Pancreas (tissue), 10 donors: ENCODE measurements around the gene SLC2A6. TPM values are rescaled to one million over a fixed set of nuclear protein-coding genes. Genes with fewer than 3 reads are reported as not detected.

ENCODE experiments used
- ATAC-seq, 4 donors: fragments of 200-7000 bp; cut with Tn5 transposase; one replicate each; pipeline versions ENCODE4 v1.8.0 to v1.9.1; 2020; ENCODE audit warnings: mild to moderate bottlenecking in 4 of 4, moderate library complexity in 4 of 4
- DNase-seq, 6 donors: peaks; one replicate each; pipeline ENCODE4 v3.0.0-alpha.2; 2020
- FAIRE-seq: peaks from 2 replicates; lab custom pipeline; 2012; peaks lifted over from hg19 to GRCh38; lab: Jason Lieb, UNC
- H3K27ac ChIP-seq, 4 donors: fragments of 200-600 bp; sonication (generic); 1 replicate in 3 of 4; 2 replicates in 1 of 4; pipeline versions ENCODE4 v1.5.0 to v1.8.0; 2020
- H3K27me3 ChIP-seq, 4 donors: fragments of 200-600 bp; one replicate each; pipeline ENCODE4 v1.8.0; 2021
- H3K36me3 ChIP-seq, 3 donors: fragments of 200-600 bp; sonication (generic) in 1 of 3; one replicate each; pipeline versions ENCODE4 v1.5.0 to v1.8.0; 2020 to 2021
- H3K4me1 ChIP-seq, 3 donors: fragments of 200-600 bp; one replicate each; pipeline ENCODE4 v1.8.0; 2021
- H3K4me3 ChIP-seq, 4 donors: fragments of 200-600 bp; sonication (generic) in 2 of 4; one replicate each; pipeline versions ENCODE4 v1.5.0 to v1.8.0; 2020 to 2021
- H3K9me3 ChIP-seq, 4 donors: fragments of 200-600 bp; one replicate each; pipeline ENCODE4 v1.8.0; 2021
- WGBS, 2 donors: extraction: QIAGEN DNeasy Blood & Tissue Kit; methylation state at CpG; one replicate each; pipeline ENCODE4 v1.1.7; 2013; 5-methylcytosine and 5-hydroxymethylcytosine counted together
- intact Hi-C, 3 donors: fragments of 100-400 bp; cut with DNase I; formaldehyde crosslinking; loops; one replicate each; pipeline versions ENCODE4 v1.11.1 to v1.14.2; 2022
- polyA plus RNA-seq, 2 donors: library from polyadenylated mRNA; stranded (reverse); fragments of 200-250 nt; gene quantifications; one replicate each; pipeline ENCODE4 v1.2.3, GENCODE V29; 2013
- total RNA-seq, 6 donors: library from RNA; stranded (reverse); fragmentation: NEBNext Ultra II Directional in 4 of 6; extraction: Animal tissue kit (Norgen Biotek cat#: 25700) in 4 of 6; gene quantifications; one replicate each; pipeline versions ENCODE4 v1.2.1 to v1.2.4, GENCODE V29; 2021 to 2023
- TF ChIP-seq, protein P1 (sequence below), 4 donors: fragments of 200-600 bp; sonication (generic) in 3 of 4; IDR thresholded peaks; one replicate each; pipeline versions ENCODE4 v1.5.0 to v1.8.0; 2021; ENCODE audit warnings: antibody characterized with exemption in 4 of 4
- donor health status: healthy with polysubstance abuse.
- donor health status: DM: no; HTN: no; CAD: no; lungs with moderate emphysema.
- donor health status: DM: no; HTN: no; CAD: no.
- donor health status: control.
- donor health status: control.
- donor health status: Bipolar disorder and iron deficiency.
- donor health status: DM: yes; HTN: yes; CAD: no.
- donor health status: DM: no; HTN: no; CAD: no.
- donor health status: DM: no; HTN: no; CAD: no.
- donor health status: DM: yes; HTN: yes; CAD: no.

The SLC2A6 gene
- total and polyA plus RNA-seq, 8 donors = 1.1 to 6.7 (median 3.9) TPM

- WGBS, 2 donors = 78 to 92% methylated on average over 24 to 27 of the region's 27 CpGs
These were observed 40.0 kb upstream of the SLC2A6 start for GRCh38 chr9:133518706-133519449.

GRCh38 chr9:133518200-133518599 is 39.3 kb upstream of the SLC2A6 start:
- intact Hi-C loops = no loop called here
- H3K9me3 ChIP-seq = no peaks in the 10 kb centered on the region
- 69% methylated on average over 5 of the region's 5 CpGs for WGBS, 2 donors
- H3K27ac ChIP-seq = no peak overlapping the region
- no peaks in the 10 kb centered on the region for H3K36me3 ChIP-seq
- H3K4me1 ChIP-seq = no peaks in the 10 kb centered on the region
- FAIRE-seq (no peak), ATAC-seq (no peak), DNase-seq (peak in 2 of 6 donors; percentile 11 to 12)
- no peaks in the 10 kb centered on the region for H3K27me3 ChIP-seq
- TF ChIP-seq, protein P1, sequence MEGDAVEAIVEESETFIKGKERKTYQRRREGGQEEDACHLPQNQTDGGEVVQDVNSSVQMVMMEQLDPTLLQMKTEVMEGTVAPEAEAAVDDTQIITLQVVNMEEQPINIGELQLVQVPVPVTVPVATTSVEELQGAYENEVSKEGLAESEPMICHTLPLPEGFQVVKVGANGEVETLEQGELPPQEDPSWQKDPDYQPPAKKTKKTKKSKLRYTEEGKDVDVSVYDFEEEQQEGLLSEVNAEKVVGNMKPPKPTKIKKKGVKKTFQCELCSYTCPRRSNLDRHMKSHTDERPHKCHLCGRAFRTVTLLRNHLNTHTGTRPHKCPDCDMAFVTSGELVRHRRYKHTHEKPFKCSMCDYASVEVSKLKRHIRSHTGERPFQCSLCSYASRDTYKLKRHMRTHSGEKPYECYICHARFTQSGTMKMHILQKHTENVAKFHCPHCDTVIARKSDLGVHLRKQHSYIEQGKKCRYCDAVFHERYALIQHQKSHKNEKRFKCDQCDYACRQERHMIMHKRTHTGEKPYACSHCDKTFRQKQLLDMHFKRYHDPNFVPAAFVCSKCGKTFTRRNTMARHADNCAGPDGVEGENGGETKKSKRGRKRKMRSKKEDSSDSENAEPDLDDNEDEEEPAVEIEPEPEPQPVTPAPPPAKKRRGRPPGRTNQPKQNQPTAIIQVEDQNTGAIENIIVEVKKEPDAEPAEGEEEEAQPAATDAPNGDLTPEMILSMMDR (IDR thresholded peaks at IDR 0.05) = no peak
- H3K4me3 ChIP-seq = no peak overlapping the region

More at GRCh38 chr9:133518706-133519449, 40.0 kb upstream of the SLC2A6 start:
- intact Hi-C loops = no loop called here
- DNase-seq (peak in 2 of 6 donors; percentile 22 to 31), FAIRE-seq (no peak), ATAC-seq (no peak)
- no peaks in the 10 kb centered on the region for H3K4me1 ChIP-seq
- no peak overlapping the region for H3K4me3 ChIP-seq
- TF ChIP-seq, protein P1 (IDR thresholded peaks at IDR 0.05) = no peak
- H3K9me3 ChIP-seq = no peaks in the 10 kb centered on the region
- H3K27me3 ChIP-seq = no peaks in the 10 kb centered on the region
- no peak overlapping the region for H3K27ac ChIP-seq
- H3K36me3 ChIP-seq = no peaks in the 10 kb centered on the region

GRCh38 chr9:133517711-133518110 is 38.8 kb upstream of the SLC2A6 start:
- FAIRE-seq = no peak

DNA sequence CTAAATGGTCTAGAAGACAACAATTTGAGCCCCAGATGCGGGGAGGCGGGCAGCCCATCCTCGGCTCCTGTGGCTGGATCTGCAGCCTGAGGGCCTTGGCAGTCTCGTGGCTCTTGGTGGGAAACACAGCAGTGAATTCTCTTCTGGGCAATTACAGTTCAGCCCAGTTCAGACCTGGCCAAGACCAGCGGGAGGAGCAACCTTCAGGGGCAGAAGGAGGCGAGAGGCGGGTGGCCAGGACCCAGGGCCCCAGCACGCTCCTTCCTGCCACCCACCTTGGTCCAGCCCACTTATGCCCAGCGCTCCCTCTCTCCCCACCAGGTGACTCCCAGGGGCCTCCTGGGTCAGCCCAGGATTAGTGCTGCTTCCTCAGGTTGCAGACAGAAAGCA is 38.1 kb upstream of the SLC2A6 start:
- no peak for ATAC-seq
- Histone ChIP-seq H3K9me3 (no peaks in the 10 kb centered on the region), H3K36me3 (no peaks in the 10 kb centered on the region), H3K27me3 (no peaks in the 10 kb centered on the region), H3K4me3 (no peak overlapping the region), H3K4me1 (no peaks in the 10 kb centered on the region), H3K27ac (no peak overlapping the region)
- no peak for FAIRE-seq
- intact Hi-C loops = no loop called here
- peak in 2 of 6 donors; percentile 20 to 39 for DNase-seq
- 89 to 97% methylated on average over 7 to 9 of the region's 9 CpGs for WGBS, 2 donors
- TF ChIP-seq, protein P1 (IDR thresholded peaks at IDR 0.05) = no peak

More at GRCh38 chr9:133517711-133518110, 38.8 kb upstream of the SLC2A6 start:
- H3K36me3 ChIP-seq = no peaks in the 10 kb centered on the region
- intact Hi-C loops = no loop called here
- no peaks in the 10 kb centered on the region for H3K9me3 ChIP-seq
- no peak overlapping the region for H3K27ac ChIP-seq
- no peaks in the 10 kb centered on the region for H3K4me1 ChIP-seq
- peak in 1 of 6 donors; percentile 7 for DNase-seq
- no peak for ATAC-seq
- no peaks in the 10 kb centered on the region for H3K27me3 ChIP-seq
- WGBS, 2 donors = 79% methylated on average over 8 of the region's 8 CpGs
- TF ChIP-seq, protein P1 (IDR thresholded peaks at IDR 0.05) = no peak
- no peak overlapping the region for H3K4me3 ChIP-seq
